HG02642 (cell line): Measurements from ENCODE around the gene CHD6.

Experiments
- ATAC-seq: cut with Tn5 transposase; IDR thresholded peaks from one replicate; pipeline ENCODE4 v1.9.1; 2021; ENCODE audit warnings: mild to moderate bottlenecking; ENCODE audit not compliant: unreplicated experiment, poor library complexity

The CHD6 gene

DNA sequence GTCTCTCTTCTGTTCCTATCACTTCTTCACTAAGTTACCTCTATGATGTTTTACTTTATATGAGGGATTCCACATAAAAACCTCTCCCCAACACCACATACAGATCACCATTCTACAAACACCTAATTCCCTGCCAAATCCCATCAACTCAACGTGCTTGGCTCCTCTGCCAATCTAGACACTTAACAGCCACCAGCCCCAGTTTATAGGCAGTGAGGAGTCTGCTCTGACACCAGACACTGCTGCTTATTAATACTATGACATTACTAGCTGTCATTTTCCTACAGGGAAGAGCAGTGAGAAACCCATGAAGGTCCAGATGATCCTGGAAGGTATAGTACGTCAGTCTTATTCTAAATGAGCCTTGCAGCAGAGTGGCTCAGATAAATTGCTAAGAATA lies 104.3 kb downstream of the CHD6 start:
- ATAC-seq = no peak

DNA sequence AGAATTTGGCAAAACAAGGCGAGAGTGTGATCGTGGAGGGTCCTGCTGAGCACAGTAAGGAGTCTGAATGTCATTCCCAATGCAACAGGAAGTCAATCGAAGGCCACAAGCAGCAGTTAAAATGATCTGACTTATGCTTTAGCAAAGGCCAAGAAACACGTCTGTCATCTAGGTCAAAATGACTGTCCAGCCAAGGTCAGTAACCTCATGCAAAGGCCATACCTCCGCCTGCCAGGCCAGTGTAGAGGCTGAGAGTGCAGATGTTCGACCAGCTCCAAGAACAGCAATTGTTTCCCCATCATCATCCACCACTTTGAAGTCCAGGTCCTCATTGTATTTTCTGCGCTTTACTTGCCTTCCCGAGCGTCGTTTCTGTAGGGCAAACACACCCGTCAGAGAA lies 105.6 kb downstream of the CHD6 start:
- ATAC-seq = no peak

DNA sequence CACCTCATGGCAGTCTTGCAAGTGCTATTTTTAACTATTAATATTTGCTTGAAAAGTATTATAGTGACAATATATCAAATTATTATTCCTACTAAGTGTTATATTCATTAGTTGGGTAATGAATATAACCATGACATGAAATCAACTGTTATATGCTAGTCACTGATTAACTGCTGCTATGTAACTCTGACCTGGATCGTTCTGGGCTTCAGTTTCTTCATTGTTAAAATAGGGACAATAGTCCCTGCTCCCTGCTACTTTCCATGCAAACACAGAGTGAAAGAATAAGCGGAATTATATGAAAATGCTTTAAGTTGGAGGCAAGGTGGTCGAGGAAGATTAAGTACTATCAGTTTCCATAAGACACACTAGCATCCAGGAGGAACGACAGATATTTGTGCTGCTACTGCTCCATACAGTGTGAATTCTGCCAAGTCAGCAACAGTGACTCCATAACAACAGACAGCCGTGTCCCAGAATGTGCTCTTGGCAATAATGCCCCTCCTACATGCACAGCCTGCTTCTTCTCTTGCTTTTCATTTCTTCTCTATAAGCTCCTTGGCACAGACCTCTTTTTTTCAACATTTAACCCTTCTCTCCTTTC lies 107.2 kb downstream of the CHD6 start:
- no peak for ATAC-seq

DNA sequence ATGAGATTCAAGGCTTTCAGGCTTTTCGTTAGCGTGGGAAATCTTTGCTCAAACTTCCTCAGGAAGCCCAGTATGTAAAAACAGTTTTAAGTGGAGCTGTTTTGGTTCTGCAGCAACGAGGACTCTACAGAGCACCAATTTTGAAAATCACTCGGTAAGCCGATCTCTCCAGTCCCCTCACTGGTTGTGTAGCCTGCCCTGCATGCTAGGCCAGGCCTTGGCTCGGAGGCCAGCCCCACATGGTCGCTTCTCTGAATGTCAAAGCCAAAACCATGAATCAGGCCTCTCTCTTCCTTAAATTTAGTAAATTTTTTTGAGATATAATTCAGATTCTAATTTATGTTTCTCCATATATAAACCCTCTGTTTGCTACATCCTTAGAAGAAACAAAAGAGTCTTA lies 108.0 kb downstream of the CHD6 start:
- no peak for ATAC-seq

DNA sequence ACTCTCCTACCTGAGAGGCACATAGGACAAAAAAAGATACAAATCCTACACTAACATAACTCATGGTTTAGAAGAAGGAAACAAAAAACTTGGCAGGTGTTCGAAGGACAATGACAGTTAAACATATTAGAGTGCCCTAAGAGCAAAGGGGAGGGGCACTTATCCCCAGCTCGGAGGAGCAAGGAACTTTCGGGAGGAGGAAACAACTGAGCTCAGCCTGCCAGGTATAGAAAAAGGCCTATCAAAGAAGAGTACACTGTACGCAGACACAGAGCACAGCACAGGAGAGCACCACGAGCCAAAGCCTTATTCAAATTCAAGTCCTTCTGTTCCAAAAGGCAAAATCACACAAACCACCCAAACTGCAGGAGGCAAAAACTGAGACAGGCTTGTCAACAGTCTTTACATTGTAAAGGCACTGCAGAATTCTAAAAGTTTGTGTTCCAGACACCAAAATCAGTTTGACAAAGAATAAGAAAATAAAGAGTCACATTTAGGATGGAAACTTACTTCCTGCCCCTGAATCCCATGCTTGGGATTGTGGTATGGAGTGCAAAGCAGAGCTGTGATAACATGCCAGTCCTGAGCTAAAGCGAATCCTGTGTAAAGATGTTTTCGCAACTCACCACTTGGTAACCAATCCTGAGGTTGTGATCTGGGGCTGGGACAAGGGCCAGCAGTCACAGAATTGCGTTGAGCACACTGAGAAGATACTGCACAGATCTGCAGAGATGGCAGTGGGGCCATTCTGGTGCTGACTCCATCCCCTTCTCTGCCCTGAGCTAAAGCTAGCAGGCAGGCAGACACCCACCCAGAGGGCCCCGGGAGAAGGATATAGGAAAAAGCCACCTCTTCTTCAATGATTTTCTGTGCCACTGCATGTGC lies 108.6 kb downstream of the CHD6 start:
- ATAC-seq = no peak

DNA sequence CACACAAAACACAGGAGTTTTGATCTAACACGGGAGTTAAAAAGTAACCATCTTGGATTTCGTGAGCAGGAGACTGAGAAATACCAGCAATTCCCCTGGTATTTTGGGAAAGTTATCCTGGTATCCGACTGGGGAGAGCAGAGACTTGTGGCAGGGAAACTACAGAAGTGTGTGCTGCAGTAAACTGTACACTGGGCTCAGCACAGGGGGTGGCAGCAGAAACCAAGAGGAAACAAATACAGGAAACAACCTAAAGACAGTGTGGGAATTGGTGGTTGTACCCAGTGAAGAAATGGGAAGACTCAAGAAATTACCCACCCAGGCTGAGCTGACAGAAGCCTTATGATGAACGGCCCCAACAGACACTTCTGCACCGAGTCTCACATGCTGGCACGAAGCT lies 109.8 kb downstream of the CHD6 start:
- no peak for ATAC-seq

DNA sequence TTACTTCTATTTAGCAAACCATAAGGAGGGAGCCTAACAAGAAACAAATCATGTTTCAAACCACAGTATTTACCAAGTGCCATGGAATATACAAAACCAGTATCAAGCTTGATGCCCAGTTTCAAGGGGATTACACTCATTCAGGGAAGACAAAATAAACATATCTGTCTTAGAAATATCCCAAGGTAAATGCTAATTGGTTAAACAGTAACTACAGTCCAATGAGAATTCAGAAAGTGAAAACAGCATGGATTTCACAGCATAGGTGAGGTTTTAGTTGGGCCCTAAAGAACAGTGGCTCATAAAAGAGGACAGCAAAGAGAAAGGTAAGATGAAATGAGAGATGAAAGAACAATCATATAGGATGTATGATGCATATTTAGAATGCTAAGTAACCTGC lies 110.3 kb downstream of the CHD6 start:
- ATAC-seq = no peak

DNA sequence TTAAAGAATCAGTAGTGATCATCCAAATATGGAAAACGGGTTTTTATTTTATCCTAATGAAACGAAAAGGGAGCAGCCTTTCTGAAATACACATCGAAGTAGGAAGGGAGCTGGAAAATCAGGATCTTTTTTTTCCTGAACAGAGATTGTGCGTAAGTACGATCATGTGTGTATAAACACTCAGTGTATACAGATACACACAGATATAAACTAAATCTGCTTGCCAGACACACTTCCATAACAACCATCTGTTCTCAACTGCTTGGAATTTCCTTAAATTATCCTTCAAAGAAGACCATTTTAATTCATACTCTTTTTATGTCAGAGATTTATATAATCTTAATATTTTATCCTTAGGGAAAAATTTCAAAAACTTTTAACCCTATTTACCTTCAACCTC lies 110.7 kb downstream of the CHD6 start:
- ATAC-seq = no peak

DNA sequence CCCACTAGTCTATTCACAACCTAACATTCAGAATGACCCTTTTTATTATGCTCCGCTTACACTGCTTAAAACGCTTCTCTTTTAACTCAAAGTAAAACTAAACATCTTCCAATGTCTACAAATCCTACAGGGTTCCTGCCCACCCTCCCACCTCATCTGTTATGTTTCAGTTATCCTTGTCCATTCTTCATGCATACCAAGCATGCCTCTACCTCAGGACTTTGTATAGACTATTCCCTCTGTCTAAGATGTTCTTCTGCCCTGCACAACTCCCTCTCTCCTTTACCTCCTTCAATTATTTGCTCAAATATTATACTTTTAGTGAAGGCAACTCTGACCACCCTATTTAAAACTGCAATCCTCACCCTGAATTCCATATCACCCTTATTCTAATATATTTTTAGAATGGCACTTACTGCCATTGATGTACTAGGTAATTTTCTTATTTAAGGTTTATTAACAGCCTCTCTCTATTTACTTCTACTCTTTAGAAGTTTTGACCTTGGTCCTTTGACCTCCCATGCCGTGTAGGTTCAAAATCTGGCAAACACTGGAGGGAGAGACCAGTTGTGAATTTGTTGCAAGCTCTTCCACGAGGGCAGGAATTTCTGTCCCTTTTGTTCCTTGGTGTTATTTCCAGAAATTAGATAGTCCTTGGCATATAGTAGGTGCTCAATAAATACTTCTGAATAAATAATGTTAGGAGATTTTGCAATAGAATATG lies 111.8 kb downstream of the CHD6 start:
- no peak for ATAC-seq

DNA sequence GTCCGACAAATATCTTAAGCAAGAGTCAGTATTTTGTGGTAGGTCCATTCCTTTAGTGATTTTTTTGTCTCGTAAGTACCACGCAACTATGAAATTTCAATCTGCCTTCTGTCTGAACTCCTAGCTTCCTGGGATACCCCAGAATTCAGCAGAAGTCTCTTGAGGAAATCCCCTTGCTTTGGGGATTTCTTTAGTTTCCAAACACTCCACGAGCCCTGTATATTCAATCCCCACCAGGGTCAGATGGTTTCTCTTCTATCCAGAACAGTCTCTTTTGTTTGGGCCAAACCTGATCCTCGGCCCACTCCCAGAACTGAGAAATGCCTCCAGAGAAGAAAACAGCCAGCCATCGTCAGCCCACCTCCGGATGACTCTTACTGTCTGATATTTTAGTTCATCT lies 113.0 kb downstream of the CHD6 start:
- ATAC-seq = no peak

DNA sequence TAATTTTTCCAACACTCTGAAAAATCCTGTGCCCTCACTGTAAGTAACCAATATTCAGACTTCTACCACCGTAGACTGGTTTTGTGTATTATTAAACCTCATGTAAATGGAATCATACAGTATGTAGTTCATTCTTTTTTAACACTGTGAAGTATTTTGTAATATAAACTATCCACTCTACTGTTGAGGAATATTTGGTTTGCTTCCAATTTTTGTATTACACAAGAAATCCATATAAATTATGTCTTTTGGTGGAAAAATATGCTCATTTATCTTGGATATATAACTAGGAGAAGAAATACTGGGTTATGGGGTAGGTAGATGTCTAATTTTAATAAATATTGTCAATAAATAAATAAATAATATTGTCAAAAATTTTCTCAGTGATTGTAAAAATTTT lies 116.8 kb downstream of the CHD6 start:
- no peak for ATAC-seq

DNA sequence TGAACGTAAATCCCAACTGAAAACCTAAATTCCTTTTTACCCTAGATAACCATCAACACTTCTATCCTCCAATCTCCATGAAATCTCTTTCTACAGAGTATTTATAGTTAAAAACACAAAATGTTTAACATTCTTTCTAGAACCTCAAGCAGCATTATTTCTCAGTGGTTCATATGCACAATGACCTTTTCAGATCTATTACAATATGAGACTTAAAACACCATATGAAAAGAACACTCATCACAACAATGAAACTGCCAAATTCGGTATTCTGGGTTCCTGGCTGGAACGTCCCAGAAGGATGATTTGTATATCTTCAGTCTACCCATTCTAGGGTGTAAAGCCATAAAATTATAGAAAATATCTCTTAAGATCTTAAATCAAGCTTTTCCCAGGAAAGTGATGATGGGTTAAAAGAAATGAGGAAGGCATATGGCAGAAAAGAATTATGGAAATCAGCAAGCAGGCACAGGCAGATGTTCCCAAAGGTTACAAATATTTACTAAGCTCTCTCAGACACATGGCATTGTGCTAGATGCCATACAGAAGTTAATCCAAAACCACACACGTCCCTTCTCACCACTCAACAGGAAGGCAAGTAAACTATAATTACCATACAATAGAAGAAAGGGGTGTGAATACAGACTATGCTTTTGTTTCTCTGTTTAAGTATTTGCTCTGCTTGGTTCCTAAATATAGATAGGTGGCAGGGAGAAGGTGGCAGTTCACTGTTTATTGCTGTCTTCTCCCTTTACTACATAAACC lies 118.0 kb downstream of the CHD6 start:
- no peak for ATAC-seq

DNA sequence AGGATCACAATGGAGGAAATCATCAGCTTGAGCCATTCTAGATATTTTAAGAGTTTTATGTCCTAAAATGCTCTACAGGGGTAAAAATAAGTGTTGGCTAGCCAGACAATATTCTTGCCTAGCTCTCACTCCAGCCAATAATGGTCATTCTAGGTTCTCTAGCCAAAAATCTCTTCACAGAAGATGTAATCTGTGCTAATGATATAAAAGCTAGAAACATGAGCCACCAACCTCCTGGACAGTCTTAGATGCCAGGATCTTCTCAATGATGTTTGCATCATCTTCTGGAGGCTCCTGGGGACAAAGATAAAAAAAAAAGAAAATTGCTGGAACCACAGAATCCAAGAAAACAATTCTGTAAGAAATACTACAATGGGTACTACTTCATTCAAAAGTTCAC lies 119.1 kb downstream of the CHD6 start:
- no peak for ATAC-seq

DNA sequence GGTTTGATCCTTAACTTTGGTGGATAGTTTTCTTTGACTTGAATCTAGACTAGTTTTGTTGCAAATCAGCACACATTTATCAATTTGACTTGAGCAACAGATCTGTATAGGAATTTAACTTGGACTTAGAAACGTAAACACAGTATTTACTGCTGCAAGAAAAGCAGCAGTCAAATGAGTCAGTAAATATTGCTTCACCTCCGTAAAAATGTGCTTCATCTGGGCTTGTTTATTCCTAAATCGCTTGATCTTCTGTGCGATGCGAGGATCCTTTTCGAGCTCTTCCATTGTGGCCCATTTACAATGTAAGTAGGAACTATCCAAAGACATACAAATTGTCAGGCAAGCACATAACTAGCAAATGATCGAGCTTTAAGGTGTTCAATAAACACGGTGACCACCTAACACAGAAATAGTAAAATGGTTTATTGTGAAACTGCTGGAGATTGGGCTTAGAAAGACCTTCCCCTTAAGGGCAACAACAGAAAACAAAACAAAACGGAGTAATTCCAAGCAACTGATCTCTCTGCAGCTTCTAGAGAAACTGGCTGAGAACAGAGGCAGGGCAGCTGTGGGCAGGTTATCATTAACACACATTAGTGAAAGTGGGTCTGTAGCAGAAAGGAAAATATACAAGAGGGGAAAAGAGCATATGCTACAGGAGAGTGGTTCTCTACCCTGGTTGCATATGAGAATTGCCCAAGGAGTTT lies 120.8 kb downstream of the CHD6 start:
- ATAC-seq = no peak

DNA sequence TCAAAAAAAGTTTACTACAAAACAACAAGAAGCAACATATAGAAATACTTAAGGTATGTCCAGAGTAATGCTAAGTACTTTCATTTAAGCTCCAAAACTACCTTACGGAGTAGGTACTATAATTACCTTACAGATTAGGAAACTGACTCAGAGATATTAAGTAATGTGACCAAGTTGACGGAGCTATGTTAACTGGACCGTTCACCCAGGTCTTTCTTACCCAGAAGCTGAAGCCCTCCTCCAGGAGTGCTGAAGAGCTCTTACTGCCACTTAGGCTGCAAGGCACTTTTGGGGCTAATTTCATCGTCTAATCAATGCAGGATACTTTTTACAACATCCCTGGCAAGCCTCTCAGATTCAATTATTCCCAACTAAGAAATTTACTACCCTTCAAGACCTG lies 123.7 kb downstream of the CHD6 start:
- no peak for ATAC-seq

DNA sequence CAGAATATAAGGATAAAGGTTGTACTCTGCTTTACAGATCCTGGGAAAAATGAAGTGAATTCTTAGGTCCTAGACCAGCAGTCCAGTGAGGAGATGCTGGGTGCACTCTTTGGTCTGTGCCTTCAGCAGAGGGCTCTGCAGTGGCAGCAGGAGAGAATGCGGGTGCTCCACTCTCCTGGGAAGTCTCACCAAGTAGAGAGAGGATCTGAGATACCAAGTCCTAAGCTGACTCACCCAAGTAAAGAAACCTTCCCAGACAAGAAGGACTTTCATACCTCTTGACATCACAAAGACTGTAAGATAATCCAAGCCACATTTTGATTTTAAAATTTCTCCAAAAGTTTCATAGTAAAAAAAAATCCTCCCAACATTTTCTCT lies 134.6 kb downstream of the CHD6 start:
- no peak for ATAC-seq

DNA sequence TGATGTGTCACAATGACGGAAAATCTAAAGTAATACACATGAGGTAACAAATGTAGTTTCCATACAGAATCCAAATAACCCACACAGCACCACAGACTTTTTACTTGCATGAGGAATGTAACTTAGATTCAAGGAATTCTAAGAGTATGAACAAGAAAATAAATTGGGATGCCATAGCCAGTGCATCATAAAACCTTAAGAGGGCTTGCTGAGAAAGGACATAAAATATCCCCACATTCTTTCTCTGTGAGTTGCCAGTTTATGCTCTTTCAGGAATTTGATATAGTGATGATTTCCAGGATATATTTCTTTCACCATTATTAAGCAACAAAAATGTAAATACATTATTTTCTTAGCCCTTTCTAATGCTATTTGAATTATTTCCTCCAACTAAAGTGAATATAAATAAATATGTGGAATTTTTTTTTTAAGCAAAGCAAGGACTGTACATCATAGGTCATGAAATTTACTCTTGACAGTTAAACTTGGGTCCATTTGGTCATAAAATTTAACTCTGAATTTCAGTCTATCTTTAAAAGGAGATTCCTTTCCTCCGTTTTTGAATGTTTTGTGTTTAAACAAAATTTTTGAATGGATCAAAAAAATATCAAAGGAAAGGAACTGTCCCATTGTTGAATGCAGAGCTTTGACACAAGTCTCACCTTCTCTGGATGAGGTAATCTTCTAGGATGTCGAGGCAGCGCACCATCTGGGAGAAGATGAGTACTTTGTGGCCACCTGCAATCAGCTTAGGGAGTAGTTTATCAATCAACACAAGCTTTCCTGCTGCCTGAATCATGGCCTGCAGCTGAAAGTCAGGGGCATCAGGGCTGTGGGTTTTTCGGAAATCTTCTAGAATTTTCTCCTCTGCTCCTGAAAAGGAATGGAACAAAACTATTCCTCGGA lies 135.3 kb downstream of the CHD6 start:
- ATAC-seq = no peak

DNA sequence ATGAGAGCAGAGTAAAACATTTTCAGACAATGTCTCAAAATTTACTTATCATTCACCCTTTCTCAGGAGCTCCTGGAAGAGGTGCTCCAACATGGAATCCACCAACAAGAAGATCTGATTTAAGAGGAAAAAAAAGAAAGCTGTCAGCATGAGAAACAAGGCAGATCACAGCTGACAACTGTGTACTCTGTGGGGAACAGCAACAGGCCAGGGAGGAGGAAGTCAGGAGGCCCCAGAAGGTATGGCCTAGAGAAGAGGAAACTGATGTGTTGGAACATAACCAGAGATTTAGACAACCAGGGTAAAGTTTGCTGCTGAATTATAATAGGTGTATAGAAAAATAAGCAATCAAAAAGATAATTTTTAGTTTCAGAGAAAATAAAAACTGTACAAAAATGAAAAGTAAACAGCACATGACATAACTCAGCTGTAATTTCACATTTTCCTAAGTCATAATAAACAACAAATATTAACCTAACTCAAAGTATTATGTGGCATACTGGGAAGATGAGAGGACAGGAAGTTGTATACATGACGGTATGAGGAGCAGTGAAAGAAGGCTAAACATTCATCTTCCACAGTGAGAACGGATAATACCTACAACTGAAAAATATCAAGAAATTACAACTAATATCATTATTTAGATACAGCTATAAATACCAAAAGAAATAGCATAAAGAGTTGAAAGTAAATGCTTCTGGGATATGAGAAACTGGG lies 138.0 kb downstream of the CHD6 start:
- ATAC-seq = no peak

DNA sequence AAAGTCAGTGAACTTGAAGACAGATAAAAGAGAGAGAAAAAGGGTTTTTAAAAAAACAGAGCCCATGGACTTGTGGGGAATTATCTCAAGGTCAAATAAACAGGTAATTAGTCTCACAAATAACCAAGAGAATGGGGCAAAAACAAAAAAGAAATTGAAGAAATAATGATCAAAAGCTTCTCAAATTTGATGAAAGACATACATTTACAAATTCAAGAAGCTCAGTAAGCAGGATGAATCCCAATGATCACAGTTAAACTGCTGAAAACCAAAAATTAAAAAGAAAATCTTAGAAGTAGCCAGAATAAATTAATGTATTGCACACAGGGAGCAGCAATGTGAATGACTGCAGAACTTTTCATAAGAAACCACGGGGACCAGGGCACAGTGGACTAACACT lies 139.1 kb downstream of the CHD6 start:
- ATAC-seq = no peak
